Activated gamma-delta T cell (primary cell): ENCODE measurements around the gene TMEM129.
"Not testable (repeated sequence)": the region's sequence is repeated elsewhere in the genome, so short reads cannot be mapped to it uniquely, and the experiment has no call there.

Experiments
- DNase-seq: peaks from one replicate; lab custom pipeline; 2025; lab: John Stamatoyannopoulos, UW

TMEM129 gene

DNA sequence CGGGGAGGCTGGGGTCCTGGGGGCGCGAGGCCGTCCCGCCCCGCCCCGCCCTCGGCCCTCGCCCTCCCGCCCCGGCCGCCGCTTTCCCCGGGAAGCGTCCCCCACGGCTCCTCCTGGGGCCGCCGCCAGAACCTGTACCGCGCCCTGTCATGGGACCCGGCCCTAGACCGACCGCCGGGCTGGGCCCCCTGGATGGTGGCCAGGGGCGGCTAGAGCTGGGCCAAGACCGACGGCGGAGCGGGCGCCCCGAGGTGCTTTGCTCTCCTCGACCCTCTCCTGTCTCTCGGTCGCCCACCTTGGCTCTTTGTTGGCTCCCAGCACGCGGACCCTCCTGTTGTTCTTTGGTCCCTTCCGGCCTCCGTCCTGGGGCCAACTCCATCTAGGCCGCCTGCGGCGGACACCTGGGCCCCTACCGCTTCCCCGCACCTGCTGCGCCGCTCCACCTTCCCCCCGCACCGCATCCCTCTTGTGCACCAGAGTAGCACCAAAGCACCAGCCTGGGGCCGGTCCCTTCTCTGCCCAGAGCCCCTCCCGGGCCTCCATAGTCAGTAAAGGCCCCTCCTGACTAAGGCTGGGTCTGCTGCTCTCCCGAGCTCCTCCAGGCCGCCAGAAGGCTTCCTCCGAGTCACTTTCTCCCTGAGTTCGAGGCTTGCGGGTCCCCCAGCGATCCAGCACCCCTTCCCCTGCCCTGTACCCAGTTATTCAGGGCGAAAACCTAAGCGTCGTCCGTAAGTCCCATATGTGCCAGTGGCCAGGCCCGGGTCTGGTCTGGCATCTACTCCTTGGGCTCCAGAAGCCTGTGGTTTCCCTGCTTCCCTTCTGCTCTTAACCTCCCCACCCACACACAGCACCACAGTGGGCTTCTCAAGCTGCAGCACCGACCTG, 785 bp upstream of the TMEM129 start:
- no peak for DNase-seq

DNA sequence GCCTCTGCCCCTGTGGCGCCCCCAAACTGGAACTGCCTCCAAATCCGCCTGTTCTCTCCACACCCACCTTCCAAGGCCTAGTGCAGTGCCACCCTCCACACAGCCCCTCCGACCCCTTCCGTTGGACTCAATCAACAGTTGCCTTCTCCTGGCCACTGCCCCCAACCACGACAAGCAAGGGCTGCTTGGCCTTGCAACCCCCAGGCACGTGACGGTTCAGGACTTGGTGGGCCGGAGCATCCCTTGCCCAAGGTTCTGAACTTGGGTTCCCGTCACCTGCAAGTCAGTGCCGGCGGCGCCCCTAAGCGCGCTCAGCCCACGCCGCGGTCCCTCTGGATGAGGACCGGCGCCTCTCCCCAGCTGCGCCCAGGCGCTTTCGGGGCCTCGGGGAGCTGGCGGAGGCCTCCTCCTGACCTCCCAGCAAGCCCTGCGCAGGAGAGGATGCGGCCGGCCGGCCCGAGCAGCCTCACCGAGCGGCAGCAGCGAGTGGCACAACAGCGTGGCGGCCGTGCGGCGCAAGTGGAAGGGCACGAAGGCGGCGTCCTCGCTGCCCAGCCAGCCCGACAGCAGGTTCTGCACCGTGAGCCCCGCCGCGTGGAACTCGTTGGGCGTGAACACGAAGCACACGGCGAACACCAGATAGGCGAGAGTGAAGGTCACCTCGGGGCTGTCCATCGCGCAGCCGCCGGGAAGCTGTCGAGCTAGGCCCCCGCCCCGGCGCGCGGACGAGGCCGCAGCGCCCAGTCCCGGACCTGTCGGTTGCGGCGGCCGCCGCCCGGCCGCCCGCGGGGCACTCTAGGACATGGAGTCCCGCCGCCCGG, 750 bp downstream of the TMEM129 start:
- peak; percentile 48 for DNase-seq

DNA sequence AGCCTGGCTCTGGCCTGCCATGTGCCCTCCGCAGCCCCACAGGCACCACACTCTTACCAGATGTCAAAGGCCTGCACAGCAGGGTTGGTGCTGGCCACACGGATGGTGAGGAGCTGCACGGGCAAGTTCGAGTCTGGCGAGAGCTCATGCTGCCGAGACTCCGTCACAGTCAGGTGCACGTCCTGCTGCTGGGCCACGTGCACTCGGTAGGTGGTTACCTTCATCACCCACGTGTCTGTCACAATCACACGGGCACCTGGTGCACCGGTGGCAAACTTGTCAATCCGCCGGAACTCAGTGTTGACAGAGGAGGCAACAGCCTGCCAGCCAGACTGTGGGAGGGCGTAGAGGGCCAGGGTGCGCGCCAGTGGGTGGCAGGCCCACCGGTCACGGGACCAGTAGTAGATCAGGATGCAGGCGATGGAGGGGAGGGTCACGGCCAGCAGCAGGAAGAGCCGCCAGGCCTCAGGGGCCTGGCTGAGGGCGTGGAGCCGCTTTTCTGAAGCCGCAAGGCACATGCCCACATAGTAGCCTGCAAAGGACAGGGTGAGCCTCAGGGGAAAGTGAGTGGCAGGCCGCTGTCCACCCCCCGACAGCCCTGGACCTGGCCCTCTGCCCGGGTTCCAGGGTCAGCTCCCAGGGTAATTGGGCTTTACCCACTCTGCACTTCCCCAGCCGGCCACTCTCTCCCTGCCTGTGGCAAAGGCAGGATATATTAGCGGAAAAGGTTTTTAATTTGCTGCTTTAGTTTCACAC, 2.9 kb downstream of the TMEM129 start:
- DNase-seq = no peak

DNA sequence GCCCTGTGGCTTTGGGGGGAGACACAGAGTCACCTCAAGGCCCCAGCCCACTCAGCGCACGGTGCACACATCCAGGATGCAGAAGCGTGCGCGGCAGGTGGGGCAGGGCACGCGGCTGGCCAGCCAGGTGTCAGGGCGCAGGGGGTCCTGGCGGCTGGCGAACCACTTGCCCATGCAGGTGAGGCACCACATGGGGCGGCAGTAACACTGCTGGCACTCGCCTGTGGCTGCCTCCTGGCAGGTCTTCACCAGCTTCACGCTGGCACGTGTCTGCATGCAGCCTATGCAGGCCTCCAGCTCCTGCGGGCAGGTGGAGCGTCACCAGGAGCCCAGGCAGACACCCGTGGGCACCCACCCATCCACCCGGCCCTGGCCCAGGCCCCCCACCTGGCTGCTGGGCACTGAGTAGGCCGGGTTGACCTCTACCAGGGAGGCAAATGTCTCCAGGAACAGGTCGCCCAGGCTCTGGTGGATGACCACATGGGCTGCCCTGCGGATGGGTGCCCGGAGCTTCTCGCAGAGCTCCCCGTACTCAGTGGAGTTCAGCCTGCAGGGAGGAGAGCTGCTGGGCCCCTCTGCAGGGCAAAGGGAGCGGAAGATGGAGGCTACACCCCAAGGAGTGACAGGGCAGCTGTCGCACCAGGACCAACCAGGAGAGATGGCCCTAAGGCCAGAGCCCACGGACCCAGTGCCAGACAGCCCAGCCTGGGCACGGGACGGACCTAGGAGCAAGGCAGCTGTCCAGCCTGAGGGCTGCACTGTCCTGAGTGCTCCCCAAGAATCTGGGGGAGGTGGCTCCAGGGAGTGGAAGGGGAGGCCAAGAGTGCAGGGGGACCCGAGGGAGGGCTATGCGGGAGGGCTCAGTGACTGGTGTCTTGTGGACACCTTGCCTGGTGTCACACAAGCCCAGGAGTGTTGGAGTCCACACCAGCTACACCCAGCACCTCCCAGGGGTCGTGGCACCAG, 3.7 kb downstream of the TMEM129 start:
- no peak for DNase-seq

DNA sequence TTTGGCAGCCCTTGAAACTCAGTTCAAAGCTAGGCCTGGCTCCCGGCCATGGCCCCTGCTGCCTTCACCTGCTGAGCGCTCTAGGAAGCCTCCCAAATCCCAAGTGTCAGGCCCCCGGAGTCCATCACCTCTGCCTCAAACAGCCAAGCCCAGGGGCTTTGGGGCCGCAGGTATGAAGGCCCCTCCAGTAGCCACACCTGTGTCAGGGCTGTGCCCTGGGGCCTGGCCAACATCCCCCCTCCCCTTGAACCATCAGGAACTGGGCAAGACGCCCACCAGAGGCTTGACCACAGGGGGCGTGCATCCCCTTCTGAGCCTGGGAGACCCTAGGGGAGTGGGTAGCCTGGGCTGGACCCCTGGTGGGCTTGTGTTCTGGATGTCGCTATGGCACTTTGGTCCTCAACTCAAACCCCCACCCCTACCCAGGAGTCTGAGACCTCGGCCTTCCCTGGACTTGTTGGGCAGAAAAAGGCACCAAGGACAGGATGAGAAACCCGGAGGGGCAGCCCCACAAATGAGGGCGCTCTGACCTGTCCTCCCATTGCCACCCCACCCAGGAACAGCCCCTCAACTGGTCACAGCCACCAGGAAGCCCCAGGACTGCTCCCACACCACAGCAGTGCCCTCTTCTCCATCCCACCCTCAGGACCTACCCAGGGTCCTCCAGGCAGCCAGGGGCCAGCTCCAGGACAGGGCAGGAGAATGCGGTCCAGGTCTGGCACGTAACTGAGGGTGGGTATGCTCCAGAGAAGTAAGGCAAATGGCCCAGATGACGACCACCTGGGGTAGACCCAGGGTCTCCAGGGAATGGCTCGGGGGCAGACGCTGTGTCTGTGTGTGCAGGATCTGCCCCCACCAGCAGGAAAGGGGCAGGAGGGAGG, 4.8 kb downstream of the TMEM129 start:
- DNase-seq = no peak

DNA sequence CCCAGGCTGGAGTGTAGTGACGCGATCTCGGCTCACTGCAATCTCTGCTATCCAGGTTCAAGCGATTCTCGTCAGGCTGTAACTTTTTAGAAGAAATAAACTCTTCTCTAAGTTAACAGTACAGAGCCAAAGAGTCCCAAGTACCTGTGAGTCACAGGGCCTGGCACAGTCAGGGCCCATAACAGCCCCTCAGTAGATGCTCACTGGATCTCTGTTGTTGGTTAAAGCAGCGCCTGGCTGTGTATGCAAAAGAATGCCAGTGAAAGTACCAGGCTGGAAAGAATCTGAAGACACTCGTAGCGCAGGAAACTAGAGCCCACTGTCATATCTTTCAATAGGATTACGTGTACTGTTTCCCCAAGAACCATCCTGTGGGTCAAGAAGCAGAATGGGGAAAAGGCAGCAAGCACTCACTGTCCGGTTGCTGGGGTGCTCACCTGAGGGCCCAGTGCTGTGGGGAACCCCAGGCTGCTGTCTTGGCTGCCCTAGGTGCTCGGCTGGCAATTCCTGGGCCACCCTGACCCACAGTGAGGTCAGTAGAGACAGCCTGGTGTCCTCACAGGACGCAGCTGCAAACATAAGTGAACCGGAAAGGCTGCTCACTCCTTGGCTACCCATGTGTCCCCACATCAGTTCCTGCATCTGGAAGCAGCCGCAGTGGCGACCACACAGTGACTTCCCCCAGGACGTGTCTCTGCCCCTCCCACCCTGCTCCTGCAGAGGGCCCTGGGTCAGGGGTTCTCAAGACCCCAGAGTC, 5.9 kb downstream of the TMEM129 start:
- DNase-seq = no peak

DNA sequence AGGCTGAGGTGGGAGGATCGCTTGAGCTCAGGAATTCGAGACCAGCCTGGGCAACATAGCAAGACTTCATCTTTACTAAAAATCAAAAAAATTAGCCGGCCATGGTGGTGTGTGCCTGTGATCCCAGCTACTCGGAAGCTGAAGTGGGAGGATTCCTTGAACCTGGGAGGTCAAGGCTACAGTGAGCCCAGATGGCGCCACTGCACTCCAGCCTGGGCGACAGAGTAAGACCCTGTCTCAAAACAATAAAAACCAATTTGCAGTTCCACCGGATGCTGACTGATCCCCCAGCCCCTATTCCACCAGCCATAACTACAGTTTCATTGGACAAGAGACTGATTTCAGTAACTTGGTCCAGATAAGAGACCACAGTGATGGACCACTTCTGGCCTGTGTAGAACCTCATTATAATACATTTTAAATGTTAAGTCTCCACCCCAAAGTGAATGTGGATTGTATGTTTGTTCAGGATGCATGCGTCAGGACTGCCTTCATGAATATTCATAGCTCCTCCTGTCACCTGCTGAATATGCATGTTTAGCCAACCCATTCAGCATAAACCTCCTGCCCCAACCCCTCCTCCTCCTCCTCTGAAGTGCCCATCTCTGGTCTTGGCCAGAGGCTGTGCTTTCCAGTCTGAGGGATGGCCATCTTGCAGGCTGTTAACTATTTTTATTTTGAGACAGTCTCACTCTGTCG, 6.7 kb downstream of the TMEM129 start:
- DNase-seq = no peak

DNA sequence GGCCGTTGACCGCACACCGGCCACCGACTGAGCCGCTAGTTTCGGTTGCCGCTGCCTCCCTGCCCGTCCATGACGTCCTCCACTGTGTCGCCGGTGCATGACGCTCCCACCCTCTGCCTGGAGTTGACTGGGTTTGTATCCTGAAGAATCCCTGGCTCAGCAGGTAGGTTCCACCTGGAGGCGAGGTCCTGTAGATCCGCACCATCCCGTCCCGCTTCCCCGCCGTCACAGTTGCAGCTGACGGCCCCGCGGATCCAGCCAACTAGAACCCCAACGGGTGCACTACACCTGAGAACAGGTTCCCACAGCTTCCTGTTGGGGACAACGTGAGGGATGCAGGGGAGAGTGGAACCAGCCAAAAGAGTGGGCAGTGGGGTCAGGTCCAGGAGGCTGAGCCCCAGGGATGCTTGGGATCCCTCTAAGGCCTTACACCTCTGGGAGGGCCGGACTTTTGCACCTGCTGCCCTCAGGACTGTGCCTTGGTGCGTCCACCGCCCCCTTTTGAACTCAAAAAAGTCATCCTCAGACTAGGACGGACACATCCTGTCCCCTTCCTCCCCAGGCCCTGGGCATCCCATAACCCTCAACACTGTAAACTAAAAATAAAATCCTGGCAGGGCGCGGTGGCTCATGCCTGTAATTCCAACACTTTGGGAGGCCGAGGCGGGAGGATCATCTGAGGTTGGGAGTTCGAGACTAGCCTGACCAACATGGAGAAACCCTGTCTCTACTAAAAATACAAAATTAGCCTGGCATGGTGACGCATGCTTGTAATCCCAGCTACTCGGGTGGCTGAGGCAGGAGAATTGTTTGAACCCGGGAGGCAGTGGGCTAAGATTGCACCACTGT, 7.9 kb downstream of the TMEM129 start:
- no peak for DNase-seq

DNA sequence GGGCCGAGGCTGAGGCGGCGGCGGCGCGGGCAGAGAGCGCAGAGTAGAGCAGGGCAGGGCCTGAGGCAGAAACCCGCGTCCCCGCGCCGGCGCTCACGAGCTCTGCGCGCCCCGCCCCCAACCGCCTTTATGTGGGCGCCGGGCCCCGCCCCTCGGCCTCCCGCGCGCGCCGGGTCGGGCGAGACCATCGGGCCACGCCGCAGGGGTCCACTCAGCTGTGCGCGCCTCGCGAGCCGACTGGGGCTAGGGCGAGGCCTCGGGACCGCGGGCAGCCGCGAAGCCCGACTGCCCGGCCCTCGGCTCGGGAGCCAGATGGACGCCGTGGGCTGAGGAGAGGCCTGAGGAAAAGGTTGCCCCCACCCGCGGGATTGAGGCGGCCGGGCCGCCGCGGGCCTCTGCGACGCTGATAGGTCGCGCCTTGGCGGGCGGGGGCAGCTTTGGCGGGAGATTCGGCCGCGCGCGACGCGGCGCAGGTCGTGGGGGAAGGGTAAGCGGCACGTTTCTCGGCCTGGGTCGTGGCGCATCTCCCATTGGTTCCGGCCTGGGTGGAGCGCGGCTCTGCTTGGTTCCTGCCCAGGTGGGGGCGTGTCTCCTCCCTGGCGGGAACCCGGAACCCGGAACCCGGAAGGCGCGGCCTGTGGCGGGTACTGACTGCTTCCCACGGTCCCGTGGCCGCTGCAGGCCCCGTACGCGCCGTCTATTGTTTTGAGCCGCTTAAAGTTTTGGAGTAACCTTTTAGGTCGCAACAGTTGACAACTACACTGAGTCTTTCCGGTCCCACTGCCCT, 8.7 kb downstream of the TMEM129 start, which contains the start of gene SLBP:
SLBP (minus strand) TSS at position 104 of the 787 bp plus-strand sequence. CDS start 131 bp downstream, outside the sequence.
- DNase-seq = peak; percentile 95

DNA sequence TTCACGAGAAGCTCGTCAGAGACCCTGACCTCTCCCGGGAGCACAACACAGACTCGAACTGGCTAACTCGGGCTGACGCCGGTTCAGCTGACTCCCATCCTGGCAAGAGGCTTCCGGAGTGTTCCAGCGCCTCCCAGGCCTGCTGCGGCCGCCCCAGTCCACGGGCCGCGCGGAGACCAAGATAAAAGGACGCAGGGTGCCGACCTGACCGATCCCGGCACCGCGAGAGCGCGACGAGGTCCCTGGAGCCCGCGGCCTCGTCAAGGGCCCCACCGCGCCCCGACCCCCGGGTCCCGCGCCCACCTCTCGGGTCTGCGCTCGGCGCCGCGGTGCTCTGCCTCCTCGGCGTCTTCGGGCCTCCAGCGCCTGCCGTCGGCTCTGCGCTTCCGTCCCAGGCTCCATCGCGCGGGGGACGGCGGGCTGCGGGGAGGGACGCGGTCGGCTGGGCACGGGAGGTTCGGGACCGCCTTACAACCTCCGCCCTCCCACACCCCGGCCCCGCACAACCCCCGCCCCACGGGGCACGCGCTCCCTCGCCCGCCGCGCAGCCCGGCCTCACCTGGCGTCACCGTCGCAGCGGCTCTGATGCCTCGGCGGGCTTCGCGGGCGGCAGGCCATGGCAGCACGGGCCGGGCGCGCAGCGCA, 9.4 kb downstream of the TMEM129 start:
- no peak for DNase-seq

DNA sequence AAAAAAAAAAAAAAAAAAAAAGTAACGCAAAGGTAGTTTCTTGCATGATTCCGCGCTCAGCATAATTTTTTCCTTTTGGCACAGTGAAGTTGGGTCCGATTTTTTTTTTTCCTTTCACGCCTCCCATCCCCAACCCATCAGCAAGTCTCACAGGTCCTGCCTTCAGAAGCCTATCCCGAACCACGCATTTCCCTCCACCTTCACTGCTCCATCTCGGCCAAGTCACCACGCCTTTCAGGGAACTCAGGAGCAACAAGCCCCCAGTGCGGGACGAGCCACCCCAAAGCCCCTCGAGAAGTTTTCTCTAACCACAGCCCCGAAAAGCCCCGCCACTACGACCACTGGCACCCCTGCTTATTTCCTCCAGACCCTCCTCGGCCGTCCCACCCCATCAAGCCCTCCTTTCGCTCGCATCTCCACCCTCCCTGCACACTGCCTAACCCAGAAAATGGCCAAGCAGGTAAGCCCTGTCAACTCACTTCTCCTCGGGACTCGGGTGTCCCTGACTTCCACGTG, 10.0 kb downstream of the TMEM129 start:
- DNase-seq = no peak

DNA sequence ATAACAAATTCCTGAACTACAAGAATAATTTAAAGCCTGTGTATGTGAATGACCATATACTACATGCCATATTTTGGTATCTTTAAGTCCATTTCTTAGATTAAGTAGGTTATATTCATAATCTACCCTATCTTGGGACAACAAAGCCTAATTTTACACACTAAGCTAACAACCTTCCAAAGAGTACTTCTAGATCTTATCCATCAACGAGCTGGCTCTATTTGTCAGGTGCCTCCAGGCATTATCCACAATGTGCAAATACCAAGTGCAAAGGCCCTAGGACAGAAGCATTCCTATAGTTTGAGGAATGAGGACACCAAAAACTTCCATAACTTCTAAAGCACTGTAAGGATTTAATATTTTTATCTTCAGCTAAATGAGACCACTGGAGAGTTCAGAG, 12.5 kb downstream of the TMEM129 start:
- no peak for DNase-seq

DNA sequence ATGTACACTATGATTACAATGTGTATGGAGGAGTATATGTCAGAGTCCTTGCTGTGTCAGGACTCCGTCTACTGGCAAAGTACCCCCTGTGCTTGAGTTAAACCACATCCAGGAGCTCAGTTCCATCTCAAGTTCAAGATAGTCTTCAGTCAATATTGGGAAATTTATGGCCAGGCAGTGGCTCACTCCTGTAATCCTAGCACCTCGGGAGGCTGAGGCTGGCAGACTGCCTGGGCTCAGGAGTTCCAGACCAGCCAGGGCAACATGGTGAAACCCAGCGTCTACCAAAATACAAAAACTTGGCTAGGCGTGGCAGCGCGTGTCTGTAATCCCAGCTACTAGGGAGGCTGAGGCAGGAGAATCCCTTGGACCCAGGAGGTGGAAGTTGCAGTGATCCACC, 14.8 kb downstream of the TMEM129 start:
- no peak for DNase-seq

DNA sequence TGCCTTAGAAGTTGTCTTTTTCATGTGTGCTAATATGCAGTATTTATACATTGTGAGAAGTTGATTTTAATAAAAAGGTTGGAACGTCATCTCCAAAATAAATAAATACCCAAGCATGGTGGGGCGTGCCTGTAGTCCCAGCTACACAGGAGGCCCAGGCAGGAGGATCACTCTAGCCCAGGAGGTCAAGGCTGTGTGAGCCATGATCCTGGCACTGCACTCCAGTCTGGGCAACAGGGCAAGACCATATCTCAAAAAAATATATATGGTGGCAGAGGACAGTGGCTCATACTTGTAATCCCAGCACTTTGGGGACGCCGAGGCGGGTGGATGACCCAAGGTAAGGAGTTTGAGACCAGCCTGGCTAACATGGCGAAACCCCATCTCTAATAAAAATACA, 15.4 kb downstream of the TMEM129 start:
- no peak for DNase-seq

DNA sequence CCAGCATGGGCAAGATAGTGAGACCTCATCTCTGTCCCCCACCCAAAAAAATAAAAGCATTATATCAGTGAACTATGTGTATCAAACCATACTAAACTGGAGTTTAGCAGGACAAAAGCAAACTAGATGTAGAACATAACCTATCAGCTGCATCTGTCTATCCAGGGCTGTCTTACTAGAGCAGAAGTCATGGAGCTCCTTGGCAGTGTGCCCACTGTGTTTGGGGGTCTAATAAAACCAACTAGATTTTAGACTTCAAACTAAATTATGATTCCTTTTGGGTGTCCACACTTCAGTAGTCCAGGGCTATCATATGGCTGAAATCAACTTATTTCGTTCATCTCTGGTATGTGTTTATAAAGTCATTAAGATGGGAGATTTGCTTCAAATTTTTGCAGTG, 17.3 kb downstream of the TMEM129 start:
- DNase-seq = no peak

DNA sequence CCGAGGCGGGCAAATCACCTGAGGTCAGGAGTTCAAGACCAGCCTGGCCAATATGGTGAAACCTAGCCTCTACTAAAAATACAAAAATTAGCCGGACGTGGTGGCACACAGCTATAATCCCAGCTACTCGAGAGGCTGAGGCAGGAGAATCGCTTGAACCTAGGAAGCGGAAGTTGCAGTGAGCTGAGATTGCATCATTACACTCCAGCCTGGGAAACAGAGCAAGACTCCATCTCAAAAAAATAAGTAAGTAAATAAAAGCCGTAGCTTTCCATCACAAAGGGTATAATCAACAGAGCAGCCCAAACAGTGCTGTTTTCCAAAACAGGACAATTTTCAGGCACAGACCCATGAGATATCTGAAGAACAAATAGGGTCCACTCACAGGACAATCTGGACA, 19.5 kb downstream of the TMEM129 start:
- DNase-seq = not testable (repeated sequence)
